ENCODE results near the gene PPP1R15B. TPM values are rescaled to one million over a fixed set of nuclear protein-coding genes. Genes with fewer than 3 reads are reported as not detected.
A peak's percentile ranks its signal among the peaks of the same experiment; 100 is the strongest.

Gene PPP1R15B
- total RNA-seq, 1 donor from 2014 or later: 70.6 TPM

DNA sequence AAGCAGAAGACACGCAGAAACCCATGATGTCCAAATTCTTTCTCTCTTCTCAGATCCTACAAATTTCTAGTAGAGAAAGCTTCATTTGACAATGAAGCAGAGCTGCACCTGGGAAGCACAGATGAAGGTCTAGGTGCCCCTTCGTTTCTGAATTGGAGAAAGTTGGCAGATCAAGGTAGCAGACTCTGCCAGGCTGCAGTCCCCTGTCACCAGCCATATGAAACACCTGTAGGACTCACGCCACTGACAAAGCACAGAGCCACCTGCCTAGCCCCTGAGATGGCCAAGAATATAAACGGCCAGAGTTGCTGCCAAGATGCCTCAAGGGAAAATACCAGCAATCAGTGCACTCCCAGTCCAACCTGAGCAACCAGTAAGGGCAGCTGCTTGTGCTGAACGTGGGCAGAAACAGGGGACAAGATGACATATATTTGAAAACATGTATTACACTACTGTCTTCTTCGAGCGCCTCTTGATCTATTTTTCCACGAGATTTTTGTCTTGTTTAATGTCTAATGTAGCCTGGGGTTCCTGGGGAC, 31.3 kb downstream of the PPP1R15B start:
- H3K27ac Mint-ChIP-seq: no peak overlapping the region
- TF ChIP-seq, protein P1, sequence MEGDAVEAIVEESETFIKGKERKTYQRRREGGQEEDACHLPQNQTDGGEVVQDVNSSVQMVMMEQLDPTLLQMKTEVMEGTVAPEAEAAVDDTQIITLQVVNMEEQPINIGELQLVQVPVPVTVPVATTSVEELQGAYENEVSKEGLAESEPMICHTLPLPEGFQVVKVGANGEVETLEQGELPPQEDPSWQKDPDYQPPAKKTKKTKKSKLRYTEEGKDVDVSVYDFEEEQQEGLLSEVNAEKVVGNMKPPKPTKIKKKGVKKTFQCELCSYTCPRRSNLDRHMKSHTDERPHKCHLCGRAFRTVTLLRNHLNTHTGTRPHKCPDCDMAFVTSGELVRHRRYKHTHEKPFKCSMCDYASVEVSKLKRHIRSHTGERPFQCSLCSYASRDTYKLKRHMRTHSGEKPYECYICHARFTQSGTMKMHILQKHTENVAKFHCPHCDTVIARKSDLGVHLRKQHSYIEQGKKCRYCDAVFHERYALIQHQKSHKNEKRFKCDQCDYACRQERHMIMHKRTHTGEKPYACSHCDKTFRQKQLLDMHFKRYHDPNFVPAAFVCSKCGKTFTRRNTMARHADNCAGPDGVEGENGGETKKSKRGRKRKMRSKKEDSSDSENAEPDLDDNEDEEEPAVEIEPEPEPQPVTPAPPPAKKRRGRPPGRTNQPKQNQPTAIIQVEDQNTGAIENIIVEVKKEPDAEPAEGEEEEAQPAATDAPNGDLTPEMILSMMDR (IDR thresholded peaks at IDR 0.05): no peak
- ATAC-seq (ENCODE audit: low read depth) (no peak), DNase-seq (no peak)
- H3K4me1 Mint-ChIP-seq: peaks cover 13% of the 10 kb centered on the region
- peaks cover 16% of the 10 kb centered on the region for H3K27me3 Mint-ChIP-seq
- no peaks in the 10 kb centered on the region for H3K9me3 Mint-ChIP-seq
- POLR2A ChIA-PET: no interaction called here
- no peaks in the 10 kb centered on the region for H3K36me3 Mint-ChIP-seq (ENCODE audit: low read depth)
- H3K4me3 Mint-ChIP-seq: no peak overlapping the region
- intact Hi-C loops (cut with micrococcal nuclease): no loop called here
- CTCF ChIA-PET: interaction anchor here (4.0 kb wide), 1 partner anchor 18 kb away, joined by 23 read pairs; no protein-coding TSS in a partner anchor

DNA sequence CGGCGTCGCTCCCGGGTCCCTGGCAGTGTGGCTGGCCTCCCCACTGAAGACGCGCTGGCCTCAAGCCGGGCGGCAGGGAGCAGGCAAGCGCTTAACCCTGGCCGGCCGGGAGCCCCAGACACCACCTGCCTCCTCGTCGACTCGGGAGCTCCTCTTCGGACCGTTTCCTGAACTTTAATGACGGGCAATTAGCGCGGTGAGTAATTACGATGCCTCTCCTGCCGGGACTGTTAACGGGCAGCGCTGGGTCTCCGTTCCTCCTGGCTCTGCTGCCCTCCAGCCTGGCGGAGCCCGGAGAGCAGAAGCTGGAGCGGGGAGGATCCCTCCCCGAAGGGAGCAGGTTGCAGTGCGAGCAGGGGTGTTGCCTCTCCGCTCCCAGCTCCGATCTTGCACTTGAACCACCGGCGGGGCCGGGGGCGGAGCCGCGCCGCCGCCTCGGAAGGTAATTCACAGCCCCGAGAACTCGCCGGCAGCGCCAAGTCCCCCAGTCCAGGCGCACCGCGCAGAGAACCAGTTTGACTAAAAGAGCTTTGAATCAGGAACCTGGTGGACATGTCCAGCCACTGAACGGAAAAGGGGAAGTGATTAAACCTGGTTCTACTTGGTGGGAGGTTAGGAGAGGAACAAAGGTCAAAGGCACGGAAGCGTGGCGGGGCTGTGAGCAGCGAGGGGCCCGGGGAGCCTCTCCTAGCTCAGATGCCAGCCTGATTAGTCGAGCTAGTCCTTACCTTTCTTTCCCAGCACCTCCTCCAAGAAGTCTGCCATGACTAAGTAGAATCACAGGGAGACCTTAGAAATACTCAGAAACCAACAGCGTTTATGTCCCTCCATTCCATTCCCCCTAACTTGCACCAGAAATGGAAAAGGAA, 33.6 kb downstream of the PPP1R15B start:
- peak; percentile 33 for DNase-seq
- Mint-ChIP-seq H3K4me3 (peak overlapping the region; percentile 79), H3K9me3 (no peaks in the 10 kb centered on the region), H3K27me3 (peaks cover 17% of the 10 kb centered on the region), H3K4me1 (peaks cover 13% of the 10 kb centered on the region), H3K27ac (no peak overlapping the region), H3K36me3 (ENCODE audit: low read depth) (no peaks in the 10 kb centered on the region)
- ChIA-PET POLR2A (interaction anchor here (0.5 to 1.5 kb wide), 6 partner anchors 9 to 693 kb away, joined by 4 to 7 read pairs (median 4); partner anchors contain the start of gene MDM4), CTCF (interaction anchor here (2.1 to 4.0 kb wide), 2 partner anchors 14 to 20 kb away, joined by 5 to 23 read pairs; no protein-coding TSS in a partner anchor)
- TF ChIP-seq, protein P1 (IDR thresholded peaks at IDR 0.05): no peak
- intact Hi-C loops (cut with micrococcal nuclease): loop anchor here (2.0 kb wide), 1 partner anchor 15 kb away; no protein-coding TSS in a partner anchor
- peak; percentile 79 for ATAC-seq (ENCODE audit: low read depth)

DNA sequence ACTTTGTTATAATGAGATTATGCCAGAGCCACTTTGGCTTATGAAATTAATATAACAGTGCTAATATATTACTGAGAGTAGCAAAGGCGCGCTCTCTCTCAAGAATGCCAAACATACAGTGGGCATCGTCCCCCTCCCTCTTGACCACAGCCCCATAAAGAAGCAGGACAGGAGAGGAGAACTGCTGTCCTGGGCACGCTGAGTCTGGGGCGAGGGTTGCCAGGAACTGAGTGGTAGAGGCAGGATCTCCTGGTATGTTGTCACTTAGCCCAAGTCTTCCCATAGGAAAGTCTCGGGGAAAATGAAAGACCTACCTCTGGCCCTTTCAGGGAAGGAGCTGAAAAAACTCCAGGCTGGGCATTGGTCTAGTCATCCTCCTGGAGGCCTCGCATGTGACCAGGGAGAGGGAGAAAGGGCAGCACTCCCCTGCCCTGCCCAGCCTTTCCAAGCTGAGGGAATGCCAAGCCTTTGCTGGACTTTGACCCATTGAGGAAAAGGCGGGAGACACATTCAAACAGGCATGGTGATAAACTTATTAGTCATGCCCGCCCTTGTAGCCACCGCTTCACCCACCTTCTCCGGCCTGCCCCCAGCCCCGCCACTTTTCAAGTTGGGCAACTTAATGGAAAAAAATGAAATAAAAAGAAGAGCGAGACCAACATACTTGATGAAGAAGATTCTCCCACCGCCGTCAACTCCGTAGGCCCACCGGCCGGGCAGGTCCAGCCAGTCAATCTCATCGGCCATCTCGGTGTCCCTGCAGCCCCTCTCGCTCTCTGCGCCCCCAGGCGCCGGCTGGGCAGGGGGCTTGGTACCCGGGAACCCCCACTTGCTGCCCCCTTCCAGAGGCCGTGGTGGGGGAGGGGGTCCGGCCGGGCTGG, 34.5 kb downstream of the PPP1R15B start:
- POLR2A ChIA-PET: interaction anchor here (1.1 to 1.5 kb wide), 2 partner anchors 21 to 34 kb away, joined by 6 to 7 read pairs; no protein-coding TSS in a partner anchor
- Mint-ChIP-seq H3K4me1 (peaks cover 13% of the 10 kb centered on the region), H3K36me3 (ENCODE audit: low read depth) (no peaks in the 10 kb centered on the region), H3K4me3 (peak overlapping the region; percentile 62), H3K9me3 (no peaks in the 10 kb centered on the region), H3K27ac (no peak overlapping the region), H3K27me3 (peaks cover 18% of the 10 kb centered on the region)
- TF ChIP-seq, protein P1 (IDR thresholded peaks at IDR 0.05): no peak
- intact Hi-C loops (cut with micrococcal nuclease): no loop called here
- CTCF ChIA-PET: interaction anchor here (1.1 to 4.0 kb wide), 3 partner anchors 13 to 21 kb away, joined by 3 to 23 read pairs (median 5); no protein-coding TSS in a partner anchor
- DNase-seq (no peak), ATAC-seq (ENCODE audit: low read depth) (no peak)

DNA sequence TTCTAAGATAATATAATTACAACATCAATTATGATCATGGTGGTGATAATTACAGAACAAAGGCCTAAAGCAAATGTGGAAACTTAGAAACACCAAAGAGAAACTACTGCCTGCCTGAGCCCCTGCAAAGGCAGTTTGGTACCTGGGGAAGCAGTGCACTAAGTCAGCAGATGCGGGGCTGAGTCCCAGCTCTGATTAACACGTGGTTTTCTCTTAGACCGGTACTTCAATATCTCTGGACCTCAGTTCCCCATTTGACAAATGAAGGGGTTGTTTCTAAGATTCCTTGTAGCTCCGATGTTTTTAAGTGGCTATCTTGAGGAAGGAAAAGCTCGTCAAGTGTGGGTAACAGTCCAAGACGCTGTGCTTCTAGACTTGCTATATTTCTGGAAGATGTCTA, 35.2 kb downstream of the PPP1R15B start:
- intact Hi-C loops (cut with micrococcal nuclease): no loop called here
- no peak for DNase-seq
- H3K27me3 Mint-ChIP-seq: peaks cover 18% of the 10 kb centered on the region
- POLR2A ChIA-PET: no interaction called here
- H3K27ac Mint-ChIP-seq: no peak overlapping the region
- no peaks in the 10 kb centered on the region for H3K36me3 Mint-ChIP-seq (ENCODE audit: low read depth)
- TF ChIP-seq, protein P1 (IDR thresholded peaks at IDR 0.05): no peak
- no peak overlapping the region for H3K4me3 Mint-ChIP-seq
- no peaks in the 10 kb centered on the region for H3K9me3 Mint-ChIP-seq
- ATAC-seq (ENCODE audit: low read depth): no peak
- H3K4me1 Mint-ChIP-seq: peaks cover 13% of the 10 kb centered on the region
- CTCF ChIA-PET: interaction anchor here (1.1 to 4.0 kb wide), 2 partner anchors 13 to 22 kb away, joined by 3 to 23 read pairs; no protein-coding TSS in a partner anchor
